ENCODE measurements around the gene ANKRD13C. TPM values are rescaled to one million over a fixed set of nuclear protein-coding genes. Genes with fewer than 3 reads are reported as not detected.

Gene ANKRD13C
- polyA plus RNA-seq, 1 donor (not counting 4 experiments of a cell fraction or from before 2014, with no cell fraction given), result 13.4 TPM

GRCh38 chr1:70397013-70397412 is 42.5 kb upstream of the ANKRD13C start:
- H3K9me3 ChIP-seq (ENCODE audit: control insufficient read depth, low read depth, low read length), result no peaks in the 10 kb centered on the region
- dilution Hi-C loops (cut with MboI; ENCODE audit: extremely low pct_ligation_motif_present, low sequenced_read_pairs), result no loop called here
- no peak overlapping the region for H2AFZ ChIP-seq (ENCODE audit: control insufficient read depth, low read length)
- no peak overlapping the region for H3K9ac ChIP-seq (ENCODE audit: control insufficient read depth, extremely low read depth, insufficient read depth, low read length)
- no peaks in the 10 kb centered on the region for H3K27me3 ChIP-seq (ENCODE audit: control insufficient read depth, extremely low read depth, insufficient read depth, low read length)
- DNase-seq (ENCODE audit: low read depth, low spot score), result no peak
- no peak overlapping the region for H3K27ac ChIP-seq (ENCODE audit: control insufficient read depth, insufficient read depth, low read length)
- no peaks in the 10 kb centered on the region for H3K79me2 ChIP-seq (ENCODE audit: control insufficient read depth, insufficient read depth, low read length)
- TF ChIP-seq EZH2 (IDR thresholded peaks at IDR 0.05; ENCODE audit: low read length), result no peak
- no peak for TF ChIP-seq CTCF (optimal IDR thresholded peaks at IDR 0.05 in 1 of 3, IDR thresholded peaks at IDR 0.05 in 1 of 3, conservative IDR thresholded peaks at IDR 0.05 in 1 of 3; ENCODE audit: extremely low read depth in 1 of 3, insufficient read depth in 2 of 3, low read length in 3 of 3)
- H3K4me3 ChIP-seq (ENCODE audit: control insufficient read depth in 2 of 3, extremely low read depth in 1 of 3, insufficient read depth in 2 of 3, low read depth in 1 of 3, low read length in 3 of 3), result no peak overlapping the region
- no peaks in the 10 kb centered on the region for H3K36me3 ChIP-seq (ENCODE audit: control insufficient read depth in 2 of 2, extremely low read depth in 1 of 2, insufficient read depth in 2 of 2, low read length in 2 of 2)
- FAIRE-seq, result no peak
- no peaks in the 10 kb centered on the region for H4K20me1 ChIP-seq (ENCODE audit: control insufficient read depth, extremely low read depth, insufficient read depth, low read length)
- H3K4me2 ChIP-seq (ENCODE audit: control insufficient read depth, extremely low read depth, insufficient read depth, low read depth, low read length), result no peak overlapping the region
- H3K9me1 ChIP-seq (ENCODE audit: control insufficient read depth, extremely low read depth, insufficient read depth, low read length), result no peaks in the 10 kb centered on the region
- H3K4me1 ChIP-seq (ENCODE audit: control insufficient read depth, extremely low read depth, insufficient read depth, low read length), result no peaks in the 10 kb centered on the region

GRCh38 chr1:70396607-70397006 is 42.1 kb upstream of the ANKRD13C start:
- DNase-seq (ENCODE audit: low read depth, low spot score) (no peak), FAIRE-seq (peak; percentile 60)
- H3K27me3 ChIP-seq (ENCODE audit: control insufficient read depth, extremely low read depth, insufficient read depth, low read length), result no peaks in the 10 kb centered on the region
- no peaks in the 10 kb centered on the region for H3K9me3 ChIP-seq (ENCODE audit: control insufficient read depth, low read depth, low read length)
- no peak overlapping the region for H2AFZ ChIP-seq (ENCODE audit: control insufficient read depth, low read length)
- no peaks in the 10 kb centered on the region for H3K9me1 ChIP-seq (ENCODE audit: control insufficient read depth, extremely low read depth, insufficient read depth, low read length)
- no peaks in the 10 kb centered on the region for H4K20me1 ChIP-seq (ENCODE audit: control insufficient read depth, extremely low read depth, insufficient read depth, low read length)
- no peaks in the 10 kb centered on the region for H3K4me1 ChIP-seq (ENCODE audit: control insufficient read depth, extremely low read depth, insufficient read depth, low read length)
- no peak overlapping the region for H3K27ac ChIP-seq (ENCODE audit: control insufficient read depth, insufficient read depth, low read length)
- no peak overlapping the region for H3K4me3 ChIP-seq (ENCODE audit: control insufficient read depth in 2 of 3, extremely low read depth in 1 of 3, insufficient read depth in 2 of 3, low read depth in 1 of 3, low read length in 3 of 3)
- TF ChIP-seq EZH2 (IDR thresholded peaks at IDR 0.05; ENCODE audit: low read length) (no peak), CTCF (optimal IDR thresholded peaks at IDR 0.05 in 1 of 3, IDR thresholded peaks at IDR 0.05 in 1 of 3, conservative IDR thresholded peaks at IDR 0.05 in 1 of 3; ENCODE audit: extremely low read depth in 1 of 3, insufficient read depth in 2 of 3, low read length in 3 of 3) (no peak)
- H3K9ac ChIP-seq (ENCODE audit: control insufficient read depth, extremely low read depth, insufficient read depth, low read length), result no peak overlapping the region
- dilution Hi-C loops (cut with MboI; ENCODE audit: extremely low pct_ligation_motif_present, low sequenced_read_pairs), result no loop called here
- H3K4me2 ChIP-seq (ENCODE audit: control insufficient read depth, extremely low read depth, insufficient read depth, low read depth, low read length), result no peak overlapping the region
- H3K79me2 ChIP-seq (ENCODE audit: control insufficient read depth, insufficient read depth, low read length), result no peaks in the 10 kb centered on the region
- H3K36me3 ChIP-seq (ENCODE audit: control insufficient read depth in 2 of 2, extremely low read depth in 1 of 2, insufficient read depth in 2 of 2, low read length in 2 of 2), result no peaks in the 10 kb centered on the region

Measured in keratinocyte (primary cell).